Large intestine (tissue), 3 donors: ENCODE measurements around the gene ZNF624. TPM values are rescaled to one million over a fixed set of nuclear protein-coding genes. Genes with fewer than 3 reads are reported as not detected.

Experiments used
- DNase-seq, 2 donors: peaks; one replicate each; pipeline versions ENCODE4 v3.0.0 to v3.0.0-alpha.2; 2013
- H3K27ac ChIP-seq: one replicate; pipeline ENCODE4 v1.5.1; 2013; ENCODE audit warnings: low read length
- H3K27me3 ChIP-seq: 2 replicates; pipeline ENCODE4 v1.6.1; 2013; ENCODE audit warnings: low read length; ENCODE audit not compliant: control insufficient read depth, insufficient read depth
- H3K36me3 ChIP-seq: 2 replicates; pipeline ENCODE4 v1.6.1; 2013; ENCODE audit warnings: low read length; ENCODE audit not compliant: control insufficient read depth, insufficient read depth
- H3K4me1 ChIP-seq: one replicate; pipeline ENCODE4 v1.6.1; 2013; ENCODE audit warnings: low read length; ENCODE audit not compliant: control insufficient read depth, insufficient read depth
- H3K4me3 ChIP-seq: one replicate; pipeline ENCODE4 v1.5.1; 2013; ENCODE audit warnings: low read length
- H3K9me3 ChIP-seq: one replicate; pipeline ENCODE4 v1.6.1; 2013; ENCODE audit warnings: mild to moderate bottlenecking, low read depth, low read length, moderate library complexity; ENCODE audit not compliant: control insufficient read depth
- WGBS: methylation state at CpG from one replicate; pipeline ENCODE4 v1.1.5; 2013; ENCODE audit warnings: low lambda C conversion rate; ENCODE audit not compliant: insufficient coverage; 5-methylcytosine and 5-hydroxymethylcytosine counted together
- polyA plus RNA-seq: library from polyadenylated mRNA; unstranded; fragments of 120-200 nt; gene quantifications from one replicate; pipeline ENCODE4 v1.2.1, GENCODE V29; 2013

Gene ZNF624
- polyA plus RNA-seq, 1 donor = 5.3 TPM

- Histone ChIP-seq H3K4me3 (no peak overlapping the region), H3K27me3 (no peaks in the 10 kb centered on the region), H3K36me3 (no peaks in the 10 kb centered on the region), H3K4me1 (no peaks in the 10 kb centered on the region), H3K9me3 (peaks cover 33% of the 10 kb centered on the region), H3K27ac (no peak overlapping the region)
- no peak for DNase-seq
- WGBS = no CpG with 5 or more reads among the region's 53 CpGs
These were observed 36.1 kb downstream of the ZNF624 start for GRCh38 chr17:16617481-16618060.

- H3K27ac ChIP-seq = no peak overlapping the region
These were observed 54.1 kb downstream of the ZNF624 start for GRCh38 chr17:16599537-16599936.

GRCh38 chr17:16593356-16594102 is 60.1 kb downstream of the ZNF624 start:
- no peak overlapping the region for H3K4me3 ChIP-seq
- H3K36me3 ChIP-seq = no peaks in the 10 kb centered on the region
- DNase-seq = peak in 1 of 2 donors; percentile 54
- peaks cover 2% of the 10 kb centered on the region for H3K9me3 ChIP-seq
- H3K27ac ChIP-seq = no peak overlapping the region
- no peaks in the 10 kb centered on the region for H3K4me1 ChIP-seq
- H3K27me3 ChIP-seq = peaks cover 5% of the 10 kb centered on the region
- 50% methylated on average over 1 of the region's 2 CpGs for WGBS

More at GRCh38 chr17:16599537-16599936, 54.1 kb downstream of the ZNF624 start:
- Histone ChIP-seq H3K9me3 (peaks cover 2% of the 10 kb centered on the region), H3K36me3 (no peaks in the 10 kb centered on the region), H3K4me3 (no peak overlapping the region), H3K4me1 (peaks cover 11% of the 10 kb centered on the region), H3K27me3 (no peaks in the 10 kb centered on the region)
- peak; percentile 78 to 93 for DNase-seq
- no CpG with 5 or more reads among the region's 5 CpGs for WGBS

GRCh38 chr17:16589097-16589969 is 64.3 kb downstream of the ZNF624 start:
- H3K4me1 ChIP-seq = no peaks in the 10 kb centered on the region
- H3K27me3 ChIP-seq = peaks cover 18% of the 10 kb centered on the region
- DNase-seq = peak; percentile 85 to 87
- no peaks in the 10 kb centered on the region for H3K9me3 ChIP-seq
- peak overlapping the region; percentile 71 for H3K4me3 ChIP-seq
- no peak overlapping the region for H3K27ac ChIP-seq
- 100% methylated on average over 2 of the region's 53 CpGs for WGBS
- no peaks in the 10 kb centered on the region for H3K36me3 ChIP-seq

GRCh38 chr17:16585796-16586195 is 67.9 kb downstream of the ZNF624 start:
- Histone ChIP-seq H3K9me3 (no peaks in the 10 kb centered on the region), H3K27ac (no peak overlapping the region), H3K4me1 (no peaks in the 10 kb centered on the region), H3K36me3 (no peaks in the 10 kb centered on the region), H3K4me3 (no peak overlapping the region), H3K27me3 (peaks cover 21% of the 10 kb centered on the region)
- WGBS = no CpG with 5 or more reads among the region's 4 CpGs
- DNase-seq = no peak

- H3K4me3 ChIP-seq = peak overlapping the region; percentile 41
- no peaks in the 10 kb centered on the region for H3K4me1 ChIP-seq
- H3K27ac ChIP-seq = no peak overlapping the region
- H3K36me3 ChIP-seq = no peaks in the 10 kb centered on the region
- WGBS = 40% methylated on average over 1 of the region's 39 CpGs
- DNase-seq = peak; percentile 87 to 91
- no peaks in the 10 kb centered on the region for H3K9me3 ChIP-seq
- peaks cover 24% of the 10 kb centered on the region for H3K27me3 ChIP-seq
These were observed 69.2 kb downstream of the ZNF624 start for GRCh38 chr17:16584273-16584995.

GRCh38 chr17:16583781-16584180 is 69.9 kb downstream of the ZNF624 start:
- H3K27me3 ChIP-seq = peaks cover 22% of the 10 kb centered on the region
- no peak overlapping the region for H3K4me3 ChIP-seq
- WGBS = 50% methylated on average over 1 of the region's 7 CpGs
- no peak overlapping the region for H3K27ac ChIP-seq
- DNase-seq = no peak
- H3K4me1 ChIP-seq = no peaks in the 10 kb centered on the region
- H3K9me3 ChIP-seq = no peaks in the 10 kb centered on the region
- no peaks in the 10 kb centered on the region for H3K36me3 ChIP-seq

- 100% methylated on average over 1 of the region's 2 CpGs for WGBS
- Histone ChIP-seq H3K27me3 (peaks cover 9% of the 10 kb centered on the region), H3K9me3 (no peaks in the 10 kb centered on the region), H3K36me3 (no peaks in the 10 kb centered on the region), H3K4me1 (peaks cover 2% of the 10 kb centered on the region), H3K4me3 (no peak overlapping the region), H3K27ac (no peak overlapping the region)
- no peak for DNase-seq
These were observed 80.2 kb downstream of the ZNF624 start for GRCh38 chr17:16573466-16573865.
